Activated CD8-positive, alpha-beta memory T cell treated with anti-CD3 and anti-CD28 coated beads for 36 hours (primary cell): ENCODE results near the gene VHLL. TPM values are rescaled to one million over a fixed set of nuclear protein-coding genes. Genes with fewer than 3 reads are reported as not detected.

Experiments used
- CTCF ChIA-PET: fragments of 350-600 bp; sonication (Branson Sonifier 250); formaldehyde crosslinking; loops from one replicate; lab custom pipeline; 2021; ENCODE audit warnings: antibody characterized with exemption; lab: Charles Lee
- POLR2A ChIA-PET: fragments of 350-600 bp; sonication (Branson Sonifier 250); formaldehyde crosslinking; loops from one replicate; lab custom pipeline; 2021; ENCODE audit warnings: antibody characterized with exemption; lab: Charles Lee
- total RNA-seq, 2 experiments: library from RNA; stranded (reverse); gene quantifications; one replicate each; pipeline ENCODE4 v1.2.3, GENCODE V29; 2021

VHLL gene
- total RNA-seq, 2 experiments from 2014 or later = not detected

DNA sequence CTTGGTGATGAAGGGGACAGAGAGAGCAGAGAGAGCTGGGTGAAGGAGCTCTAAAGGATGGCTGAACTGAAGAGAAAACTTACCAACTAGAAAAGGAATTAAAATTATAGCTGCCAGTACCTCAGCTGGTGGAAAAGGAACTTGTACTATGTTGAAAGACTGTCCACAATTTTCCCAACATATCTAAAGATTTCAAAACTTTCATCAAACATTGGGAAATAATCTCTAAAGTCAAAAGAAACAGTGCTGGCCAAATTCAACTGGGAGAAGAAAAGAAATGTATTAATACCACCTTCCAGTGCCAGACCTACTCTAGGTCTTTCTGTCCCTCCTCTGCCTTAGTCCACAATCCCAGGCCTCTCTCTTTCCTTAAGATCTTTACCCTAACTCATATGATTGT, 22.6 kb downstream of the VHLL start:
- POLR2A ChIA-PET = no interaction called here
- CTCF ChIA-PET = no interaction called here

DNA sequence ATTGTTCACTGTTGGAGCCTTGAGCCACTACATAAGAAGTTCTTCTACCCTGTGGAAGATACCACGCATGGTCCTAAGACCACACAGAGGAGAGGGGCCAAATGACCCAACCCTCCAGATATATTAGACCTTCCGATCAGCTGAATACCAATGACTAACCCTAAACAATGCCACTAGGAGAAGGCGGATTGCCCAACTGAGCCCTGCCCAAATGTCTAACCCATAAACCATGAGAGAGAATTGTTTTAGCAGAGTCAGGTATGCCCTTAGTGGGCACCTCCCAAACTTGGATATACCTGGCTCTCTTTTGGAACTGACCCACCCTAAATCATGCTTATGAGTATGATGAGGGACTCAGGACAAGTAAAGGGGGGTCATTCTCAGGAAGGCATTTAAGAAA, 28.8 kb downstream of the VHLL start:
- ChIA-PET POLR2A (no interaction called here), CTCF (no interaction called here)

DNA sequence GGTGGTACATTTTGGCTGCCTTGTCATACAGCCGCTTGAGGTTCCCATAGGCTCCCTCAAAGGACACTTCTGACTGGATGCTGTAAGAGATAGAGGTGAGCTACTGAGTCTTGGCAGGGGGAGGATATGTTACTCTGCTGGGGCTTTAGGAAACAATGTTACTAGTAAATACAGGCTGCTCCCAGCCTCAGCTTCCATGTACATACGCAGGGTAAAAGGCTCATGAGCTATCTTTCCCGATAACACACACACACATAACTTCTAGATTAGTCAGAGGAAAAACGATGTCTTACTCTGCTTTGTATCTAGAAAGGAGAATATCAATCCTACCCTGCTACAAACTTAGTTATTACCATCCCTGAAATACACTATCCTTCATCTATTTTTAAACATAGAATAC, 30.8 kb downstream of the VHLL start:
- ChIA-PET CTCF (no interaction called here), POLR2A (no interaction called here)

DNA sequence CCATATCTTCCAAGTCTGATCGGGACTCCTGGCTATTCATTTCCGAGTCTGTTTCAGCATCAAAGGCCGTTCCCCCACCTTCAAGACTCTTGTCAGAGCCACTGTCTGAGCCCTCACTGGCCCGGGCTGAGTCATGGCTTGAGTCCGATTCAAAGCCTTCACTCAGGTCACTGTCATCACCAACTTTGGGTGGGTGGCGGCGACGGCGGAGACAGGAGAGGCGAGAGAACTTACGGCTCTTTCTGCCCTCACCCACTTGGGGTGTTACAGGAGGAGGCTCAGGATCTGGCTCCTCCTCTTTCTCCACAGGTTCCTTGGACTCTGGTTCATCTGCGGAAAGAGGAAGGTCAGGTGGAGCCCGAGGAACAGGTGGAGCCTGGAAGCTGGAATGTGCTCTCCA, 33.1 kb downstream of the VHLL start:
- POLR2A ChIA-PET = no interaction called here
- CTCF ChIA-PET = no interaction called here

DNA sequence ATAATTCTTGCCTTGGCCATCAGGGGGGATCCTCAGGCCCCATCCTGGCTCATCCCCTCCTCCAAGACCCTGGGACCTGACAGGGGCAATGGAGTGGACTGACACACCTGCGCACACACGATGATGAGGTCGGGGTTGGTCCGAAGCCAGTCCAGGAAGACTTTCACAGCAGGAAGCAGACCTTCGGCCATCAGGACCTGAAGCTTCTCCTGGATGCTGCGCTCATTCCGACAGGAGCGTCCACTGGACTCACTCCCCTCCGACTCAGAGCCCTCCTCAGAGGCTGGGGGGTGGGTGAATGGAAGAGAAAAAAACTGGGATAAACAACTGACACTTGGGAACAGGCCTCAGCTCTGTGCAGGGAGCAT, 35.8 kb downstream of the VHLL start:
- ChIA-PET POLR2A (interaction anchor here (0.9 kb wide), 1 partner anchor 18 kb away, joined by 3 read pairs; no protein-coding TSS in a partner anchor), CTCF (interaction anchor here (0.9 to 1.4 kb wide), 2 partner anchors 21 to 197 kb away, joined by 3 read pairs; partner anchors contain the start of gene TMEM79)

DNA sequence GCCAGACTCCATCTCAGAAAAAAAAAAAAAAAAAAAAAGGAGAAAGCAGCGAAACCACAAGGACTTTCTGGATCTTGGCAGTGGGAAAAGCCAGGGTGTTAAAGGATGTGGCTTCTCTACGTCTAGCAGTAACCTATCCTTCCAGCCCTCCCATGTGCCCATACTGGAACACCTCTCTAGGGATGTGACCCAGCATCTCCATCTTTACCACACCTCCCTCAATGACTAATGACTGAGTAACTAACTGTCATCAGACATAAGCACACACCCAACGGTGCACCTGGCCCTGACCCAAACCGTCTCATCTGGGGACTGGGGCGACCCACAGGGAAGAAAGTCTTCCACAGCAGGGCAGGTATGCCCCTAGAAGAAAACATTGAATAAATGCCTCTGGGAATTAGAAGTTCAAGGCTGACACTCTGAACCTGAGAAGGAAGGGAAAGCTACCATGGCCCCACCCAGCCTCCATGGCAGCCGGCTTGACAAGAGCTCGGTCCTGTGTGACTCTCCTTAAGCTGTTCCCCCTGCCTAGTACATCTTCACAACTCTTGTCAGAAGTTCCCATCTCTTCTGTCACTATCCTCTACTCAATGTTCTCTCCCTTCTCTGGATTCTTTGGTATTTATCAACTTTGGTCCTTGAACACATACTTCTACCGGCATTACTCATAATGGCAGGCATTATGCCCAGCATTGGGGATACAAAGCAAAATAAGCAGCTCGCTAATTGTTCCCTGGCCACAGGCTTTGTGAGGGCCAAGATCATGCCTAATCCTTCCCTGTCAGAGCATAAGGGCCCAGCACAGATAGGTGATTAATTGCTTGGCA, 36.4 kb downstream of the VHLL start:
- POLR2A ChIA-PET = interaction anchor here (0.6 to 0.9 kb wide), 2 partner anchors 11 to 17 kb away, joined by 3 read pairs; no protein-coding TSS in a partner anchor
- CTCF ChIA-PET = interaction anchor here (0.7 to 0.9 kb wide), 2 partner anchors 84 to 196 kb away, joined by 3 read pairs; no protein-coding TSS in a partner anchor

DNA sequence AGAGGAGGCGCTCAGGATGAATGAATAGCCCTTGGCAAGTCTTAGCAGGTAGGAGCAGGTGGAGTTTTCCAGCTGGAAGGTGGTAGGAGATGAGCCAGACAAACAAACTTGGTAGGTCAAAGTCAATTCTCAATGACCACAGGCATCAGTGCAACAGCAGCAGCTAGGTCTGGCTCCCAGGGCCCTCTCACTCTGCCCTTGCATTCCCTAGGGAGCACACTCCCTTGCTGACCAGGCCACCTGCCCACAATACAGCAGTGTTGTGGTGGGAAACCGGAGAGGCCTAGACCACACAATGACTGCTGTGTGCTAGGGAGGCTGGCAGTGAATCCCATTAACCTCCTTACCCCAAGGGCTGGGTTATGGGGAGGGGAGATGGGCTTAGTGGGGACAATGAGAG, 38.2 kb downstream of the VHLL start:
- ChIA-PET CTCF (no interaction called here), POLR2A (interaction anchor here (0.5 kb wide), 1 partner anchor 17 kb away, joined by 7 read pairs; no protein-coding TSS in a partner anchor)

DNA sequence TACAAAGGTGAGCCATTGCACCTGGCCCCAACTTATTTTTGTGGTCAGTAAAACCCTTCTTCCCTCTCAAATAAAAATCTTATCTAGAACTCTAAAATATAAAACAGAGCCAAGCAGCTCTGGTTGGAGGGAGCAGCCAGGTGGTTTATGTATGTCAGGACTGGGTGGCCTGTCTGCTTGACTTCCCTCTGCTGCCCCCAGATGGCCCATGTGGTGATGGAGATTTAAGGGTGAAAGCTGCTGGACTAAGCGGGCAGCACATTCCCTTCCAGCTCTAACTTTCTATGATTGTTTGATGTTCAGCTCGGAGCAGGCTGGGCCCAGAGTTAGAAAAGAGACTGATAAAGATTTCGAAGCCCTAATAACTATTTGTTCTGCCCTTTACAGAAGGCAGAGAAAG, 39.3 kb downstream of the VHLL start:
- CTCF ChIA-PET = interaction anchor here (1.1 to 2.1 kb wide), 2 partner anchors 34 to 157 kb away, joined by 3 to 5 read pairs; no protein-coding TSS in a partner anchor
- POLR2A ChIA-PET = no interaction called here

DNA sequence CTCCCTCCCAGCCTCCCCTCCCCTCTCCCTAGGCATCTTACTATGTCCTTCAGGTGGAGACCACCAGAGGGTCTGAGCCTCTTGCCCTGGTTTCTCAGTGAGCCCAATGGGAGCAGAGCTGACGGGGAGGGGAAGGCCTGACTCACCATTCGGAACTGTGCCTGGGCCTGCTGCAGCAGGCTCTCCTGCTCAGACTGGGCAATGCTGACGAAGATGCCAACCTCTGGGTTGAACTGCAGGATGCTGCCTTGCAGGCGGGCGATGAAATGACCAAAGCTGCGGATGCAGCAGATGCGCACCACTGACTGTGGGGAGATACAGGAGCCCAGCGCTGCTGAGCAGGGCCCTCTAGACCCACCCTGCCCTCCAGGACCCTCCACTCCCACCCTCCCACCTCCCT, 40.2 kb downstream of the VHLL start:
- CTCF ChIA-PET = interaction anchor here (2.1 kb wide), 1 partner anchor 33 kb away, joined by 5 read pairs; no protein-coding TSS in a partner anchor
- POLR2A ChIA-PET = no interaction called here

DNA sequence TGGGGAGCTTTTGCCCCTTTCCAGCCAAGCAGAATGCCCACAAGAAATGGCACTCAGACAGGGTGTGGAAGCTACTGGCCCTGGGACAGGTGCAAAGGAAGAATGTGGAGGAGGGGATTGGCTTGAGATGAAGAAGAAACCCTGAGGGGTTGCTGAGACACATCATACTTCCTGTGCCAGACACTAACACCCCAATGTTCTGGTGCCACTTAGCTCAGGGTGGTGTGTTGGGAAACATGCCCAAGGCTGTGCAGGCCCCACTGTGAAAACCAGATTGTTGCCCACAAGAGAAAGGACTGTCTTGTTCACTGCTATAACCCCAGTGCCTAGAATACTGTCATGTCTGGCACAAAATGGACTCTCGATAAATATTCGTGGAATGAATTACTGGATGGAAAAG, 41.4 kb downstream of the VHLL start:
- ChIA-PET POLR2A (interaction anchor here (0.5 kb wide), 1 partner anchor 60 kb away, joined by 6 read pairs; no protein-coding TSS in a partner anchor), CTCF (no interaction called here)

DNA sequence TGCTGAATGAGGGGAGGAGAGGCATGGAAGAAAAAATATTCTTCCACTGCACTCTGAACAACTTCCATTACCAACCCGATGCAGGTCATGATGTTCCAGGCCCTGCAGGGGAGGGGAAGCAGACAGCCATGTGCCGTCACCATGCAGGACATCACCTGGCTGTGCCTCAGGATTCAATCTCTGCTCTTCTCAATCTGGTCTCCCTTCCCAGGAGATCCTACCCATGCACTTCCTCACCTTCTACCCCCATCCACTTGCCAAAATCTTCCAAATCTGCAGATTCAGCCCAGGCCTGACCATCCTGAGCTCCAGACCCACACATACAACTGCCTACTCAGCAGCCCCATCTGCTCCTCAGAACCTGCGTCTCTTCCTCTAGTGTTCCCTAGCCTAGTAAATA, 45.5 kb downstream of the VHLL start:
- CTCF ChIA-PET = interaction anchor here (0.6 kb wide), 1 partner anchor 47 kb away, joined by 3 read pairs; no protein-coding TSS in a partner anchor
- POLR2A ChIA-PET = no interaction called here

DNA sequence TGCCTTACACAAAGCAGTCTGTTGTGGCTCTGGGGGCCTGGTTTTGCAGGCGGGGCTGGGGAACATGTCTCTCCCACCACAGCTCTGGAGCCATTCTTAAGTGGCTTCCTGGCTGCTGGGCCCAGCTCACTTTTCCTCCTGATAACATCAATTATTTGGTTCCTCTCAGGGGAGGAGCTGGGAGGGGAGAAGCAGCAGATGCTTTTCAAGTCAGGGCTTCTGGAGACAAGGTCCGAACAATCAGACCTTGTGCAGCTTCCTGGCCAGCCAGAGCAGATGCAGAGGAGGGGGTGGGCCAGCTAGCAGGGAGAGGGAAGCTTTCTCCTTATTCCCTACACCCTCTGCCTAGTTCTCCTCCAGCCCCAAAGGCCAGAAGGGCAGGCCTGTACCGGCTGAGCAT, 47.6 kb downstream of the VHLL start:
- POLR2A ChIA-PET = no interaction called here

DNA sequence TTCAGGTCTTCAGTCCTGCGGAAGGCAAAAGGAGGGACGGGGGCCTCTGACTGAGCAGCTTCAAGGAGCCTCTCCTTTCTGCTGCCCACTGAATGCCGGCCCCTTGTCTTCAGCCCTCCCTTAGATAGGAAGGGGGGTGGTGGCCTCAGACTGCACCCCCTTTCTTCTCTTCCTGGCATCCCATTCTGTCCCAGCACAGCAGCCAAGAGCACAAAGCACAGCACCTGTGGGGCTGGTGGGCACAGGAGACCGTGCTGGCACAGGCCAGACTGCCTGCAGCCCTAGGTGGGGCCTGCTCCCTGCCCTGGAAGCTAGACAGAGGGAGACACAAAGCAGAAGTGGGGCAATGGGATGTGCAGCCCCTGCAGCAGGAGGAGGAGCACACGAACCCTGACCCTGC, 49.5 kb downstream of the VHLL start:
- ChIA-PET POLR2A (interaction anchor here (0.6 kb wide), 1 partner anchor 26 kb away, joined by 5 read pairs; no protein-coding TSS in a partner anchor), CTCF (no interaction called here)

More for the DNA sequence above, 47.6 kb downstream of the VHLL start:
- CTCF ChIA-PET = interaction anchor here (1.1 to 1.5 kb wide), 2 partner anchors 31 to 106 kb away, joined by 3 to 4 read pairs; partner anchors contain the start of gene SMG5

Other genes with a start within 250 kb of the VHLL start
- gene UBQLN4, start 245.5 kb downstream of the VHLL start, total RNA-seq = 10 to 100 TPM; 53.8 to 55.4 TPM
- 10 to 100 TPM; 63.5 to 65.9 TPM for gene LAMTOR2, start 244.5 kb downstream of the VHLL start, total RNA-seq
- under 1 TPM in 1 of 2 experiments, not detected in 1; 0.46 TPM for gene RAB25, start 238.1 kb downstream of the VHLL start, total RNA-seq
- gene MEX3A, start 216.8 kb downstream of the VHLL start, total RNA-seq = under 1 TPM; 0.65 to 0.67 TPM
- 10 to 100 TPM; 95.3 to 95.9 TPM for gene LMNA, start 184.6 kb downstream of the VHLL start, total RNA-seq
- gene SEMA4A, start 145.7 kb downstream of the VHLL start, total RNA-seq = 10 to 100 TPM; 18.4 to 18.8 TPM
- gene SLC25A44, start 105.2 kb downstream of the VHLL start, total RNA-seq = 10 to 100 TPM; 26.7 to 31.0 TPM
- gene PMF1, start 86.3 kb downstream of the VHLL start, total RNA-seq = 10 to 100 TPM; 79.7 to 82.9 TPM
- gene BGLAP, start 57.1 kb downstream of the VHLL start, total RNA-seq = 1 to 10 TPM; 1.8 to 2.2 TPM
- gene PAQR6, start 51.3 kb downstream of the VHLL start, total RNA-seq = 1 to 10 TPM; 2.3 to 2.5 TPM
- 100 to 1,000 TPM; 109 to 112 TPM for gene SMG5, start 16.5 kb downstream of the VHLL start, total RNA-seq
- 10 to 100 TPM; 10.1 to 10.2 TPM for gene TMEM79, start 15.0 kb downstream of the VHLL start, total RNA-seq
- gene GLMP, start 3.6 kb downstream of the VHLL start, total RNA-seq = 10 to 100 TPM; 20.3 to 20.6 TPM
- gene CCT3, start 39.0 kb upstream of the VHLL start, total RNA-seq = 100 to 1,000 TPM; 500 to 528 TPM
- gene TSACC, start 39.2 kb upstream of the VHLL start, total RNA-seq = under 1 TPM in 1 of 2 experiments, not detected in 1; 0.36 TPM
- gene RHBG, start 69.9 kb upstream of the VHLL start, total RNA-seq = not detected
- 10 to 100 TPM; 30.8 to 31.8 TPM for gene MEF2D, start 201.5 kb upstream of the VHLL start, total RNA-seq